ENCODE data around the gene CEBPZOS.

The CEBPZOS gene

DNA sequence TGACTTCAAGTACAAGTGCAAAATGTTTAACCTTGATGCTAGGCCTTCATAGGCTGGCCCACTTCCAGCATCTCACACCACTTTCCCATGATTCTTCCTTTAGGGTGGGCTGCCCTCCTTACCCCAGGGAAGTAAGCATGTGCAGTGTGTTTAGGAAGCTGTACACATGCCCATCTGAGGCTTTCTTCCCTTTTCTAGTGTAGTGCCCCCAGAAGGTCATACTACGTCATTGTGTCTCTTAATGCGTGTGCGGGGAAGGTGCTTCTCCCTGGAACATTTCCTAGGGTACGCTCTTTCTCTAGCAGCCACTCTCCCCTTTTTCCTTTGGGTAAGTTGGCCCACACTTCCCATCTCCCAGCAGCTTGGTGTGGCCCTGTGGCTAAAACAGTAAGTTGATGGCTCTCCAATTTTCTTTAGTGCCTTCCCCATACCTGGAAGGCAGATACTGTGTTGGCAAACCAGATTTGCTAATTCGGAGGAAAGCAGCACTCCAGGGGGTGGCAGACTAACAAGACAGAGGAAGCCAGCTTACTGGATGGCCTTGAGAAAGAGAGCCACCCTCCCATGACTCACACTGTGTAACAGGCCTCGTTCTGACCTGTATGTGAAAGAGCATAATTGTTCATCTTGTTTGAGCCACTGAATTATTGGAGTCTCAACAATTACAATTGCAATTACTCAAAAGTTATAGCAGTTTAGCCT lies 6.7 kb upstream of the CEBPZOS start (continued):
- TF ChIP-seq ZNF626 (tag by site-specific recombination; IDR thresholded peaks at IDR 0.05) (no peak), HOXD13 (CRISPR knock-in tag; IDR thresholded peaks at IDR 0.05; ENCODE audit: borderline replicate concordance) (no peak), ZNF843 (tag by site-specific recombination; IDR thresholded peaks at IDR 0.05) (no peak), RBAK (tag by site-specific recombination; IDR thresholded peaks at IDR 0.05) (no peak), KLF16 (tag by site-specific recombination; IDR thresholded peaks at IDR 0.05) (no peak), ZNF292 (tag by site-specific recombination; IDR thresholded peaks at IDR 0.05; ENCODE audit: borderline replicate concordance, low read depth) (no peak)
- TF ChIP-seq, protein P1, sequence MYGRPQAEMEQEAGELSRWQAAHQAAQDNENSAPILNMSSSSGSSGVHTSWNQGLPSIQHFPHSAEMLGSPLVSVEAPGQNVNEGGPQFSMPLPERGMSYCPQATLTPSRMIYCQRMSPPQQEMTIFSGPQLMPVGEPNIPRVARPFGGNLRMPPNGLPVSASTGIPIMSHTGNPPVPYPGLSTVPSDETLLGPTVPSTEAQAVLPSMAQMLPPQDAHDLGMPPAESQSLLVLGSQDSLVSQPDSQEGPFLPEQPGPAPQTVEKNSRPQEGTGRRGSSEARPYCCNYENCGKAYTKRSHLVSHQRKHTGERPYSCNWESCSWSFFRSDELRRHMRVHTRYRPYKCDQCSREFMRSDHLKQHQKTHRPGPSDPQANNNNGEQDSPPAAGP (tag by site-specific recombination; IDR thresholded peaks at IDR 0.05): no peak
- TF ChIP-seq, protein P2, sequence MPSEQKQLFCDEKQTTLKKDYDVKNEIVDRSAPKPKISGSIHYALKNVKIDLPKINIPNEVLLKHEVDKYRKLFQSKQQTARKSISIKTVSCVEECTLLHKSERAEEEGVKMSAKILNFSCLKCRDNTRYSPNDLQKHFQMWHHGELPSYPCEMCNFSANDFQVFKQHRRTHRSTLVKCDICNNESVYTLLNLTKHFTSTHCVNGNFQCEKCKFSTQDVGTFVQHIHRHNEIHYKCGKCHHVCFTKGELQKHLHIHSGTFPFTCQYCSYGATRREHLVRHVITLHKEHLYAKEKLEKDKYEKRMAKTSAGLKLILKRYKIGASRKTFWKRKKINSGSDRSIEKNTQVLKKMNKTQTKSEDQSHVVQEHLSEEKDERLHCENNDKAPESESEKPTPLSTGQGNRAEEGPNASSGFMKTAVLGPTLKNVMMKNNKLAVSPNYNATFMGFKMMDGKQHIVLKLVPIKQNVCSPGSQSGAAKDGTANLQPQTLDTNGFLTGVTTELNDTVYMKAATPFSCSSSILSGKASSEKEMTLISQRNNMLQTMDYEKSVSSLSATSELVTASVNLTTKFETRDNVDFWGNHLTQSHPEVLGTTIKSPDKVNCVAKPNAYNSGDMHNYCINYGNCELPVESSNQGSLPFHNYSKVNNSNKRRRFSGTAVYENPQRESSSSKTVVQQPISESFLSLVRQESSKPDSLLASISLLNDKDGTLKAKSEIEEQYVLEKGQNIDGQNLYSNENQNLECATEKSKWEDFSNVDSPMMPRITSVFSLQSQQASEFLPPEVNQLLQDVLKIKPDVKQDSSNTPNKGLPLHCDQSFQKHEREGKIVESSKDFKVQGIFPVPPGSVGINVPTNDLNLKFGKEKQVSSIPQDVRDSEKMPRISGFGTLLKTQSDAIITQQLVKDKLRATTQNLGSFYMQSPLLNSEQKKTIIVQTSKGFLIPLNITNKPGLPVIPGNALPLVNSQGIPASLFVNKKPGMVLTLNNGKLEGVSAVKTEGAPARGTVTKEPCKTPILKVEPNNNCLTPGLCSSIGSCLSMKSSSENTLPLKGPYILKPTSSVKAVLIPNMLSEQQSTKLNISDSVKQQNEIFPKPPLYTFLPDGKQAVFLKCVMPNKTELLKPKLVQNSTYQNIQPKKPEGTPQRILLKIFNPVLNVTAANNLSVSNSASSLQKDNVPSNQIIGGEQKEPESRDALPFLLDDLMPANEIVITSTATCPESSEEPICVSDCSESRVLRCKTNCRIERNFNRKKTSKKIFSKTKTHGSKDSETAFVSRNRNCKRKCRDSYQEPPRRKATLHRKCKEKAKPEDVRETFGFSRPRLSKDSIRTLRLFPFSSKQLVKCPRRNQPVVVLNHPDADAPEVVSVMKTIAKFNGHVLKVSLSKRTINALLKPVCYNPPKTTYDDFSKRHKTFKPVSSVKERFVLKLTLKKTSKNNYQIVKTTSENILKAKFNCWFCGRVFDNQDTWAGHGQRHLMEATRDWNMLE (tag by site-specific recombination; conservative IDR thresholded peaks at IDR 0.05; ENCODE audit: low read depth): peak; percentile 32; the same call in 1 of the 2 replicates
- TF ChIP-seq, protein P3, sequence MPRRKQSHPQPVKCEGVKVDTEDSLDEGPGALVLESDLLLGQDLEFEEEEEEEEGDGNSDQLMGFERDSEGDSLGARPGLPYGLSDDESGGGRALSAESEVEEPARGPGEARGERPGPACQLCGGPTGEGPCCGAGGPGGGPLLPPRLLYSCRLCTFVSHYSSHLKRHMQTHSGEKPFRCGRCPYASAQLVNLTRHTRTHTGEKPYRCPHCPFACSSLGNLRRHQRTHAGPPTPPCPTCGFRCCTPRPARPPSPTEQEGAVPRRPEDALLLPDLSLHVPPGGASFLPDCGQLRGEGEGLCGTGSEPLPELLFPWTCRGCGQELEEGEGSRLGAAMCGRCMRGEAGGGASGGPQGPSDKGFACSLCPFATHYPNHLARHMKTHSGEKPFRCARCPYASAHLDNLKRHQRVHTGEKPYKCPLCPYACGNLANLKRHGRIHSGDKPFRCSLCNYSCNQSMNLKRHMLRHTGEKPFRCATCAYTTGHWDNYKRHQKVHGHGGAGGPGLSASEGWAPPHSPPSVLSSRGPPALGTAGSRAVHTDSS (tag by site-specific recombination; IDR thresholded peaks at IDR 0.05): no peak

DNA sequence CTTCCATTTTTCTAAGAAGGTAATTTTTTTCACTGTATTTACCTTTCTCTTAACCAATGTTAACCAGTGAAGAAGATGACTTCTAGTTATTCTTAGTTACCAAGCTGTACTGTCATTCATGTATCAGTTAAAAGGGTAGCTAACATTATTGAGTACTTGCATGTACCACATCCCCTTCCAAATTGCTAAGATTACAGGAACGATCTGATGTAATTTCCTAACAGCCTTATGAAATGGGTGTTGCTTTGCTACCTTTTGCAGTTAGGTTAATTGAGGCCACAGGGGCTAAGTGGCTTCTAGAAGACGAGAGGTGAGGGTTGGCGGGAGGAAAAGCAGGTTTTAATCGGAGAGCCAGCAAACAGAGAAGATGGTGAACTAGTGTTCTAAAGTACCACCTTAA lies 6.0 kb upstream of the CEBPZOS start:
- Histone ChIP-seq H3K4me3 (ENCODE audit: low read depth, low read length) (no peak overlapping the region), H3K27ac (ENCODE audit: extremely low read depth, low read depth, low read length) (no peak overlapping the region), H3K4me1 (ENCODE audit: control insufficient read depth, insufficient read depth, low read length) (peaks cover 6% of the 10 kb centered on the region; the same call in 1 of the 2 replicates), H3K9me3 (ENCODE audit: control insufficient read depth, insufficient read depth, low read depth, low read length) (no peaks in the 10 kb centered on the region), H3K36me3 (ENCODE audit: control insufficient read depth in 2 of 2, insufficient read depth in 1 of 2, low read length in 2 of 2) (no peaks in the 10 kb centered on the region)
- CTCF ChIA-PET: interaction anchor here (0.6 to 1.1 kb wide), 3 partner anchors 8 to 150 kb away, joined by 3 read pairs; no protein-coding TSS in a partner anchor
- TF ChIP-seq, protein P4, sequence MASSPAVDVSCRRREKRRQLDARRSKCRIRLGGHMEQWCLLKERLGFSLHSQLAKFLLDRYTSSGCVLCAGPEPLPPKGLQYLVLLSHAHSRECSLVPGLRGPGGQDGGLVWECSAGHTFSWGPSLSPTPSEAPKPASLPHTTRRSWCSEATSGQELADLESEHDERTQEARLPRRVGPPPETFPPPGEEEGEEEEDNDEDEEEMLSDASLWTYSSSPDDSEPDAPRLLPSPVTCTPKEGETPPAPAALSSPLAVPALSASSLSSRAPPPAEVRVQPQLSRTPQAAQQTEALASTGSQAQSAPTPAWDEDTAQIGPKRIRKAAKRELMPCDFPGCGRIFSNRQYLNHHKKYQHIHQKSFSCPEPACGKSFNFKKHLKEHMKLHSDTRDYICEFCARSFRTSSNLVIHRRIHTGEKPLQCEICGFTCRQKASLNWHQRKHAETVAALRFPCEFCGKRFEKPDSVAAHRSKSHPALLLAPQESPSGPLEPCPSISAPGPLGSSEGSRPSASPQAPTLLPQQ (tag by site-specific recombination; IDR thresholded peaks at IDR 0.05): 0 out of 2 replicates have a peak, but pooled peaks have one; percentile 20
- no peak for TF ChIP-seq ZNF629 (tag by site-specific recombination; IDR thresholded peaks at IDR 0.05)
- no peak for TF ChIP-seq ZNF792 (tag by site-specific recombination; IDR thresholded peaks at IDR 0.05)
- TF ChIP-seq FEZF1 (tag by site-specific recombination; IDR thresholded peaks at IDR 0.05): peak; percentile 24; the same call in 1 of the 2 replicates
- peak; percentile 35; the same call in 1 of the 2 replicates for TF ChIP-seq ZNF335 (tag by site-specific recombination; conservative IDR thresholded peaks at IDR 0.05)
- TF ChIP-seq WT1 (tag by site-specific recombination; IDR thresholded peaks at IDR 0.05): no peak
- POLR2A ChIA-PET: no interaction called here

Data from HEK293 (cell line).